CMK (cell line): ENCODE measurements around the gene CLEC11A.

ENCODE experiments used
- DNase-seq: peaks from one replicate; pipeline ENCODE4 v3.0.0-alpha.2; 2010; ENCODE audit warnings: low read depth

Gene CLEC11A

GRCh38 chr19:50705422-50706019 is 17.6 kb upstream of the CLEC11A start:
- peak; percentile 53 for DNase-seq

DNA sequence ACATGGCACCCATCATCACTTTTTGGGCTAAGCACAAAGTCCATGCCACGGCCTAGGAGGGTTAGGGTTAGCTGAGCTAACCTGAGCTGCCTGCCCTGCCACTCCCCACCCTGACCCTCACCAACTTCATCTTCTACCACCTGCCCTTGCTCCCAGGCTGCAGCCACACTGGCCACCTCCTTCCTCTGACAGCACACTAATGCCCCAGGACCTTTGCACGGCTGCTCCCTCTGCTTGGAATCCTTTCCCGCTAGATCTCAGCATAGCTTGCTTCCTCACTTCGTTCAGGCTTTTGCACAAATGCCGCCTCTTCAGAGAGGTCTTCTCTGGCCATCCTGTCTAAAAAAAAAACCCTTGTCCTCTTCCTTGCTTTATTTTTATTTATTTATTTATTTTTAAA is 16.8 kb upstream of the CLEC11A start:
- DNase-seq = no peak

DNA sequence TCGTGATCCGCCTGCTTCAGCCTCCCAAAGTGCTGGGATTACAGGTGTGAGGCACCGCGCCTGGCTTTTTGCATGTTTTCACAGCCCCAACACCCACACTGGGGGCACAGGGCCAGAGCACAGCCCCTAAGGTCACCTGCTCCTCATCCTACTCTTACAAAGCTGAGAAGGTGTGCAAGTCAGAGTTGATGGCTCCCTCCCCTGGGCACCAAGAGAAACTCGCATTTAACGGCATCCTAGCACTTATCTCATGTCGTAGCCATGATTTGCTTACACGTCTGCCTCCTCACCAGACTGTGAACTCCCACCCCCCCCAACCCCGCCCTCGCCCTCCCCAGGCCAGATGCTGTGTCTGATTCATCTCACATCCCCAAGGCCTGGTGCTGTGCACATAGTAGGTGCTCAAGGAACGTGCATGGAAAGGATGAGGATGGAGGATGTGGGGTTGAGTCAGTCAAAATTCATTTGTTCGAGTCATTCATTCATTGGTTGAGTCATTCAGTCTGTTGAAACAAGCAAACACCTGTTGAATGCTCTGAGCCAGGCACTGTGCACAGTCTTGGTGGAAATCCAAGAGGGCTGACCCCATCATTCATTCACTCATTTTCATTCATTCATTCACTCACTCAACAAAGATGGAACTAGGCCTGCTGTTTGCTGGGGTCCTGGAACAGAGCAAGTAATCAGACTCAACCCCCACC is 14.8 kb upstream of the CLEC11A start:
- no peak for DNase-seq

GRCh38 chr19:50710094-50710493 is 13.1 kb upstream of the CLEC11A start:
- no peak for DNase-seq

DNA sequence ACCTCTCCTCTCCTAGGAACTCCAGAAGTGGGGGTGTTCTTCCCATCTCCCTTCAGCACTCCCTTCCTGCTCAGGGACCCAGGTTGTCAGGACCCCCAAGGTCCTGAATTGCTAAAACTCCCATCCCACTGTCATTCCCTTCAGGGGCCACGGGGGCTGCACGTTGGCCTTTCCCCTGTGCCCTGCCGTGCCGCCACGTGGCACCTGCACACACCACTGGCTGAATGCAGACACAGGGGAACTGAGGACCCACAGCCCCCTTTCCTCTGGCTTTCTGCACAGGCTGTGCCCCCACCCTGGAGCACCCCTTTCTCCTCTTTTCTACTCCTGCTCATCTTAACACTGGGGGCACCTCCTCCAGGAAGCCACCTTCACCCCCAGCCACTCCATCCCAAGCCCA is 12.6 kb upstream of the CLEC11A start:
- DNase-seq = no peak

DNA sequence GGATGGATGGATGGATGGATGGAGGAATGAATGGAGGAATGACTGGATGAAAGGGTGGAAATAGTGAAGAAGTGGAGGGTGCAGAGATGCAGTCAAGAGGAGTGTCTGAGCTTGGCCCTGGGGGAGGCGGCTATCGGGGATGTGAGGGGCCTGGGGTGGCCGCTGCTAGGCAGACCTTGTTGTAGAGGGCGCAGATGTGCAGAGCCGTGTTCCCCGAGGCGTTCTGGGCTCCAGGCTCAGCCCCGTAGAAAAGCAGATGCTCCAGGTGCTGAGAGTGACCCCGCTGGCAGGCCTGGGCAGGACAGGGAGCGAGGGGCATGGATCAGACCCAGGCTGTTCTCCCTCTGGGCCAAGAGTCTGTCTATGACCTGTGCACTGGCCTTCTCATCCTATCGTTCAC is 12.0 kb upstream of the CLEC11A start:
- DNase-seq = no peak

DNA sequence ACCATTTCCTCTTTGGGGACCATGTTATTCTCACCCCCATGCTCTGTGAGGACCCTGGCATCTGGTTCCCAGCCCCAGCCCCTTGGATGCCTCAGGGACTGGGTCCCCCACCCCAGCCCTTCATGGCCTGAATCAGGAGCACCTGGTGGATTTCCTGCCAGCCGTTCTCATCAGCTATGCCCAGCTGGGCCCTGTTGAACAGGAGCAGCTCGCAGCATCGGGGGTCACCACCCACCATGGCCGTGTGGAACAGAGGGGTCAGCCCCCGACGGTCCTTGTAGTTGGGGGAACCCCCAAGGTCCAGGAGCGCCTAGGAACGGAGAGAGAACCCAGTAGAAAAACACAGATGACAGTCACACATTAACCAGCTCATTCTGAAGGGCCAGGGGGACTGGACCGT is 11.4 kb upstream of the CLEC11A start:
- DNase-seq = no peak

DNA sequence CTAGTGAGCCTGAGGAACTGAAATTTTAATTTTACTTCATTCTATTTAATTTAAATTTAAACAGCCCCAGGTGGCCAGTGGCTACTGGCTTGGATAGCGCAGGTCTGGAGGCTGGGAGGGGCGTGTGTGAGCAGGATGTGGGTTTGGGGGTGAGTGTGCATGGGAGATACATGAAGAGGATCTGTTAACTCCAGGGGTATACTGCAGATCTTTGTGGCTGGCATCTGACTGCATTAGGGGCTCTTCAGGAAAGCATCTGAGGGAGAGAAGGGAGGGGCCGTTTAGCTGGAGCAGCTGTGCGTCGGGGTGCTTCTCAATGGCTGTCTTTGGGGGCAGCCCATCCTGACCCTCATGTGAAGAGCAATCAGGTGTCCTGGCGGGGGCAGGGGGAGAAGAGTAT is 10.3 kb upstream of the CLEC11A start:
- peak; percentile 65 for DNase-seq

GRCh38 chr19:50713556-50714236 is 9.5 kb upstream of the CLEC11A start:
- no peak for DNase-seq

- no peak for DNase-seq
Observed at GRCh38 chr19:50716178-50717025, 6.8 kb upstream of the CLEC11A start.

DNA sequence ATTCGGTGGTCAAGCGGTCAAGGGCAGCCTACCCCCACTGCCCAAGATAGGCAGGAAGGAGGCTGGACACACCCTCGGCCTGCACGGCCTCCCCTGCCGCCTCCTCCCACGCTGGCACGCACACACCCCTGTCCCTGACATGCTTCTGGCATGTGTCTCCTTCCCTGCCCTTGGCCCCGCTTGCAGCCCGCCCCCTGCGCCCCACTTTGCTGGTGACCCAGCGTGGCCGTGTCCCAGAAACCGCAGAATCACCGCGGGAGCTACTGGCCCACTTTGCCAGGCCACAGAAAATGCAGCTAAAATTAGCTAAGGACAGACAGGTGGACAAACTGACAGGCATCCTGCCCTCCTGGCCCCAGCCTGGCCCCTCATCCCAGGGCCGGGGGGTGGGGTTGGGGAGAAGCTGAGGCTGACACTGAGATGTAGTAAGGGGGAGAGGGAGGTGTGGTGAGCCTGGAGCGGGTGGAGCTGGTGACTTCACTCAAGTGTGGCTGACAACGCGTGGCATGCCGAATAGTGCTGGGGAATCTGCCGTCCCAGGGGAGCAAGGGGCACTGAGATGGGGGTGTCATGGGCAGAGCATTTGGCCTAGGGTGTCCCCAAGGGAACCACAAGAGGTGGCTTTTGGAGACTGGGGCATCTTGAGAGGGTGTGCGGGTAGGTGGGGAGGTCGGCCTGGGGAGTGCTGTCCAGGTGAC is 6.0 kb upstream of the CLEC11A start:
- DNase-seq = peak; percentile 54

GRCh38 chr19:50717891-50718254 is 5.3 kb upstream of the CLEC11A start:
- peak; percentile 52 for DNase-seq

DNA sequence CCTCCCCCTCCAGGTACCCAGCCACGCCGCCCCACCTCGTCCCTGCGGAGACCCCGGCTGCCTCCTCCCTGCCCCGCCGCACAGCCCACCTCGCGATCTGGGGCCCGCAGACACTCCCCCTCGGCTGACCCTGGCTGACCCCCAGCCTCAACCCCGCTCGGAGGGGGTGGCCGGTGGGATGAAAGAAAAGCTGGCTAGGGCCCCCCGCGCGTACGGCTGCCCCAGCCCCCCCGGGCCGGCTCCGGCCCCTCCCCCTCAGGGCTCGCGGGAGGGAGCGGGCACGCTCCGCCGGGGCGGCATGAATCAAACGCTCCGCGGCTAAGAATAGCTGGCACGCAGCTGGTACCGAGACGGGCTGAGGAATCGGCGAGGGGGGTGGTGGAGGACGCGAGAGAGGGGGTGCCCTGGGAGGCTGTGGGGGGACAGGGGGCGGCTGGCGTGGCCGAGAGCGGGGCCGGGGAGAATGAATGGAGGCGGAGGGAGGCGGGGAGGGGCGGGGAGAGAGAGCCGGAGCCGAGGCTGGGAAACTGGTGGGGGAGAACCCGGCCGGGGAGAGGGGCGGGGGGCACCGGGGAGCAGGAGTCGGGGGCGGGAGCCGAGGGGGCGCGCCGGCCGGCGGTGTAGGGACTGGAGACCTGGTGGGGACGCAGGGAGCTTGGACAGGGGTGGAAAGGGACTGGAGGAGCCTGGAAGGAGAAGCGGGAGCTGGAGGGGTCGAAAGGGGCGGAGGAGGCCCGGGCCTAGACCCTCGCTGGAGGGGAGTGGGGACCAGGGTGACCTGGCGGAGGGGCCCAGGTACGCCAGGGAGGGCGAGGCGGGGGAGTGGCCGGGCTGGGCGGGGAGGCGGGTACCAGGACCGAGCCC is 4.7 kb upstream of the CLEC11A start:
- no peak for DNase-seq

GRCh38 chr19:50719119-50719435 is 4.1 kb upstream of the CLEC11A start:
- DNase-seq = no peak

DNA sequence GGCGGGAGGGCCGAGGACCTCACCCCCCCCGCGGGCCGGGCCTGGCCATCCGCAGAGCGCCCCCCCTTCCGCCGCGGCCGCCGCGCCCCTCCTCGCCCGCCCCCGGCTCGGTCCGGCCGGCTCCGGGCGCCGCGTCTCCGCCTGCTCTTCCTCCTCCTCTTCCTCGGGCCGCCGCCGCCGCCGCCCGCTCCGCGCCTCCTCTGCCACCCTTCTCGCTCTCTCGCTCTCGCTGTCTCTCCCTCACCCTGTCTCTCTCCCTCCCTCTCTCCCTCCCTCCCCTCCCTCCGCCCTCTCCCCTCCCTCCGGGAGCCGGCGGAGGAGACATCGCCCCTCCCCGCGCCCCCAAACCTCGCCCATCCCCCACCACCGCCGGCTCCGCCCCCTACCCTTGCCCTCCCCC is 3.6 kb upstream of the CLEC11A start, which contains the start of gene SHANK1:
SHANK1 (minus strand) TSS at position 237 of the 400 bp plus-strand sequence. CDS start 2,883 bp downstream, outside the sequence.
- peak; percentile 49 for DNase-seq

- DNase-seq = no peak
Observed at GRCh38 chr19:50720181-50720920, 2.8 kb upstream of the CLEC11A start.

DNA sequence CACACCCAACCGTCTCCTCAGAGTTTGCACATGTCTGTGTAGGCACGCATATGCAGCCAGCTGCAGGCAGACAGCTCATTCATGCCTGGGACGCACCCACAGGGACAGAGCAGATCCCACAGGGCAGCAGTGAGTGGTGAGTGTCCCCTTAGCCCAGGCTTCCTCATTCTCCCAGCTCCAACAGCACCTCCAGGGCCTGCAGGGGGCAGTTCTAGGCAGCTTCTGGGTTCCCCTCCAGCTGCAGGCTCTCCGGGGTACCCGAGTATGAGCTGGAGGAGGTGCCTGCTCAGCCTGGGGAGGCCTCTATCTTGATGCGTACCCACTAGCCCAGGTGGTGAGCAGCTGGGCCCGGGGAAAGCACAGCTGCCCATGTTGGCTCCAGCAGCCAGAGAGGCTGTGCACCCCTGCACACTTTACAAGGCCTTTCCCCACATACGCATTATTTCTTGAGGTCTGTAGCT is 2.2 kb upstream of the CLEC11A start:
- no peak for DNase-seq

DNA sequence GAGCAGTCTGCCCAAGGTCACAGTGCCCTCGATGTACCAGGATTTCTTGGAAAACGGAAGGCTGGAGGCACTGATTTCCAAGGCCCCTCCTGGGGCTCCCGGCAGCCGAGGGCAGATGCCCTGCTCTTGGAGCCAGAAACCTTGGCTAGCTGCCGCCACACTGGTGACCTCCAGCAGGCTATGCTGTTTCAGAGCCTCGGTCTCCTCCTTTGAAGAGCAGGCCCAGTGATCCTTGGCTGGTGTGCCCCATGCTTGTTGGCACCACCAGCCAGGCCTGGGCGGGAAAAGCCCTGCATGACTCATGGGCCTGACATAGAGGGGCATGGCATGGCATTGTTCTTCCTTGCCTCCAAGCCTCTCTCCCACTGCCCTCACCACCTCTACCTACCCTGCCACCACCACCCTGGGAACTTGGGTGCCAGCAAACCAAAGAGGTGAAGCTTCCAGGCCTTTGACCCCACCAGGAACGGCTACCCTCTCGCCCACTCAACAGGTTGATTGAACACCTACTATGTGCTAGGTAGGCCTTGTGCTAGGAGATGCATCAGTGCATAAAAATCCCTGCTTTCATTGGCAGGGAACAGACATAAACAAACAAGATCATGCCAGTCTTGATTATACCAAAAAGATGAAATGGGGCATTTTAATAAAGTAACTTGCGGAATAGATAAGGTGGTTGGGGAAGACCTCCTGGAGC is 1.6 kb upstream of the CLEC11A start:
- no peak for DNase-seq

- DNase-seq = no peak
Observed at GRCh38 chr19:50722201-50723013, 757 bp upstream of the CLEC11A start.
